Stimulated activated naive CD4-positive, alpha-beta T cell (primary cell): ENCODE measurements around the gene FREY1.
A peak's percentile ranks its signal among the peaks of the same experiment; 100 is the strongest.

Experiments
- DNase-seq, 6 experiments: peaks; one replicate each; lab custom pipeline; 2025; lab: John Stamatoyannopoulos, UW

FREY1 gene

GRCh38 chr11:45894555-45895247 lies 12.4 kb downstream of the FREY1 start:
- no peak for DNase-seq

DNA sequence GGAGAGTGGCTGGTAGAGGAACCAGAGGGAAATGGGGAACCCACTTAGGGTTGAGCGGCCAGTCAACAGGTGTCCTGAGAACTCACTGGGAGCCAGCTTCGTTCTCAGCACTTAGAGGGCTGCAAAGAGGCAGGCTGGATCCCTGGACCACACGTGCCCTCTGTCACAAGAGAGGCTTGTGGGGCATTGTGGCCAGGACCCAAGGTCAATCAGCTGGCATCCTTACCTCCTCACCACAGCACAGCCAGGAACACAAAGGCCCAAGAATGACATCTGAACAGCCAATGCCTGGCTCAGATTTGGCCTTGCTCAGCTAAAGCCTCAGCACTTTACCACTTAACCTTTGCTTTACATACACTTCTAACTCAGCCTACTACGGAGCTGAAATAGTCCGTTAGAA lies 14.2 kb downstream of the FREY1 start:
- DNase-seq = no peak

DNA sequence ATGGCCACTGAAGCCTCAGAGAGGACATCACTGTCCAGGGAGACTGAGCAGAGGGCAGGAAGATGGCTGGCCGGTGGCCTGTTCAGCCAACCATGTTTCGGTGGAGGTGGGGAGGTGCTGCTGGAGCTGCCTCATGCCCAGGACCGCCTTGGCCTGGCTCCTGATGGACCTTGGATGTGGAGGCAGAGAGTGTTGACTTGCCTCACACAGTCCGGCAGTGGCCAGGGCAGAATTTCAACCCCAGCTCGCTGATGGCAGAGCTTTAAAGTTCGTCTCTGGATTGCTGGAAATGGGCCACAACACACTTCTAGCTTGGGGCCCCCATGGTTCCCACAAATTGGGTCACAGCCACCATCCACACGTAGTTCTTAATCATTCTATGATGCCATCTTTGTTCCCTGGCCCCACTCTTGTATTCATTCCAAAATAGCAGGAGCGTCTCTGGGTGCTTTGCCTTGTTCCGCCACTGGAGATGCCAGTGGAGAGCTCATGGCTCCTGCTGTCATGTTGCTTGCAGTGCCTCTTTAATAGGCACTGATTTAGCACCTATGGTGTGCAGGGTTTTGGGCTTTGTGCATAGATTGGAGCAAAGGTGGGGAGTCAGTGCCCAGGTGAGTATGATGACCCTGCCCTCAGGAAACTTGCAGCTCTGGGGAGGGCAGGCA lies 16.1 kb downstream of the FREY1 start:
- DNase-seq = no peak

- no peak for DNase-seq
These were observed 17.1 kb downstream of the FREY1 start for GRCh38 chr11:45889966-45890365.

DNA sequence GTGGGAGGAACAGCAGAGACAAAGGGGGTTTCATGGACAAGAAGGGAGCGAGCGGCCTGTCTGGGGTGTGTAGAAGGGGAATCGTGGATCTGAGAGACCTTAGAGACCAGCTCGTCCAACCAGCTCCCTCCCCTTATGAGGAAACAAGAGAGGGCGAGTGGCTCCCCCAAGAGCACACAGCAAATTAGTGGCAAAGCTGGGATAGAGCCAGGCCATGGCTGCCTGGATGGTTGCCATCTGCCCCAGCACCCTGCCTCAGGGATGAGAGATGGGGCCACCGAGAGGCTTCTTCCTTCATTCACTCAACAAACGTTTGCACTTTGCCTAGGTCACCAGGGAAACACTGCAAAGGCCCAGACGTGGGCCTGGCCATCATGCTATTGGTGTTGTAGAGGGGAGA lies 17.5 kb downstream of the FREY1 start:
- no peak for DNase-seq

GRCh38 chr11:45887587-45887986 lies 19.5 kb downstream of the FREY1 start:
- DNase-seq = no peak

DNA sequence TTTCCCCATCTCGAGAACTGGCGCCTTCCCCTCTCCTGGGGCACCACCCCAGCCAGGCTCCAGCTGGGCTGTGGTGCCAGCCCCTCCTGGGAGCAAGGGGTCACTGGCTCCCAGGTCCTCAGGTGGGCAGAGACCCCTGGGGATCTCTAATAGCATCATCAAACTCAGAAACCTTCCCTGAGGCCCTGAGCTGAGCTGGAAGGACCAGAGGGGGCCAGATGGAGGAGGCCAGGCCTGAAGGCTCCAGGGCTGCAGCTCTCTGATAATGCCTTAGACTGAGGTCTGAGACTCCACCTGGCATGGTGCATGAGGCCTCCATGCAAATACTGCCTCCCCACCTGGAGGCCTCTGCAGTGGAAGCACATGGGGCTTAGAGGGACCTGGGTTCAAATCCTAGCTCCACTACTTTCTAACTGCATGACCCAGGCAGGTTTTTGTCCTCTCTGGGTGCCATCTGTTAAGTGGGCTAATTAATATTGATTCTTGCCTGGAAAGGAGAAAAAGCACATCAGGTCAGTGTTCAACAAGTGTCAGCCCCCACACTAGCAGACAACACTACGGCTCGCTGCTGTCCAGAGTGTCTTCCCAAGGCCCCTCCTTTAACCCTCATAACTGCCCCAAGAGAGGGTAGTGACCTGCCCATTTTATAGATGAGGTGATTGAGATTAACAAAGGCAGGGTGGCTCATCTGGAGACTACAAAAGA lies 20.1 kb downstream of the FREY1 start:
- DNase-seq = no peak

GRCh38 chr11:45885921-45886721 lies 20.9 kb downstream of the FREY1 start:
- no peak for DNase-seq

- peak; percentile 11 to 62 (median 52) for DNase-seq
These were observed 21.7 kb downstream of the FREY1 start, which contains the start of gene MAPK8IP1 for GRCh38 chr11:45885274-45885920. TSS of gene MAPK8IP1 (plus strand) at chr11:45885651. CDS start at chr11:45885821, 170 bp downstream.

- no peak for DNase-seq
These were observed 22.4 kb downstream of the FREY1 start for GRCh38 chr11:45884596-45885185.

DNA sequence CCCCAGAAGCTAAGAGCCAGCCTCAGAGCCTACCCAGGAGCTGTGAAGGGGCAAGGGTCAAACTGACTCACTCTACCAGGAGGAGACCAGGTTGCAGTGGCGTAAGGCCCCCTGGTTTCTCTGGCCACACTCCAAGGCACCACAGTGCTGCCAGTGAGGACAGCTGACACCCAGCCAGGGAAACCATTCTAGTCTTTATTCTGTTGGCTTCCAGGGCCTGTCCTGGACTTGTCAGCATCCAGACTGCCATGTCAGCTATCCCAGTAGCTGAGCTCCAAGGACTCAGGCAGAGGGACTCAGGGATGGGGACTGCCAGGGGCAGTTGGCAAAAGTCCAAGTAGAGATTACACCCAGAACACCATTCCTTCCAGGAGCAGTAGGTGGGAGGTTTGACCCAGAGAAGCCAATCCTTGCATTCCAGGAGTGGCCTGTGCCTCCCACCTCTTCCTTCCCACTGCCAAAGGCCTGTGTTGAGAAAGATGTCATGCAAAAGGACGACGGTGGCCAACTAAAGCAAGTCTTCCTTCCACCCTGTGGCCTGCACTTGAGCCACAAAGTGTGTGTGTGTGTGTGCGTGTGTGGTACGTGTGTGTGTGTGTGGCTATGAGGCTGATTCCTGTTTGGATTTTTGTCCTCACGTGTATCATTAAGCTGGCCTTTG lies 25.2 kb downstream of the FREY1 start:
- DNase-seq = no peak

- no peak for DNase-seq
These were observed 26.1 kb downstream of the FREY1 start for GRCh38 chr11:45880772-45881570.

DNA sequence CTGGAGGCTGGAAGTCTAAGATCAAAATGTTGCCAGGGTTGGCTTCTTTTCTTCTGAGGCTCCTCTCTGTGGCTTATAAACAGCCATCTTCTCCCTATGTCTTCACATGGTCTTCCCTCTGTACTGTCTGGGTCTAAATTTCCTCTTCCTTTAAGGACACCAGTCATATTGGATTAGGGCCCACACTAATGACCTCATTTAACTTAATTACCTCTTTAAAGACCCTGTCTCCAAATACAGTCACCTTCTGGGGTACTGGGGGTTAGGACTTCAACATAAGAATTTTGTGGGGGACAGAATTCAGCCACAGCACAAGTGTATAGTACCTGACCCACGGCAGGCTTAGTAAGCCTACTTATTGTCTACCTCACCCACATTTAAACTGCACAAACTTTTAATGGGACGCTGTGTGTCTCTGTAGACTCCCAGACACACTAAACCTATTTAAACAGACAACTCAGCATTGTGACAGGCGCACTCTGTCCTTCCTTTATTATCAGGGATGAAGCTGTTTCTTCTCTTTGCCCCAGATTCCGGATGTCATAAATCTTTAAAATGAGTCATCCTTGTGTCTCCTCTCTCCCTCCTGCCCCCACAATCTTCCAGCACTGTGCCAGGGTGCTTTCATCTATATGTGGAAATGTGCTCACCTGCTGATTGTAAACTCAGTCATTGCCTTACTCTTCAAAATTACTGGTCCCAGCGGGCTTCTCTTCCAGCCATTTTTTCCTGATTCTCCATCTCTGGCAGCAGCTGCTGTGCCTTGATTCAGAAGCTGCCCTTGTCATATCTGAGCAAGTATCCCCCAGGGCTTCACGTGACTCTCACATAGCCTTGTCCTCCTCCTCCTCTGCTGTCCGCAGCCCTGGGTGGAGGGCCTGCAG lies 27.0 kb downstream of the FREY1 start:
- no peak for DNase-seq

DNA sequence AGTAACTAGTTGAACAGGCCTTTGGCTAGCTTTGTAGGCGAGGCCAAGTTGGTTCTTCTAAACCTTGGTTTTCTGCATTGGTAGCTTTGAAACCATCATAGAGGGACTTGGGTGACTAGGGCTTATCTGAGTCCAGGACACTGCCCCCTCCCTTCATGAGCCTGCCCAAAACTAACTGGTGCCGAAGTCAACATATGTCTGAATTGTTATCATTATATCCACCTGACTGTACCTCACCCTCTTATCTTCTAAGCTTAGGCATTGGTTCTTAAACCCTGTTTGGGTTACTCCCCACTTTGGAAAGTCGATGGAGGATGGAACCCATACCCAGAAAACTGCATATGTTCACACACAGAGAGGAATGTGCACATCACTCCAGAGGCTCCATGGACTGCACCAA lies 29.2 kb downstream of the FREY1 start:
- DNase-seq = no peak

- DNase-seq = no peak
These were observed 29.9 kb downstream of the FREY1 start for GRCh38 chr11:45877221-45877620.

GRCh38 chr11:45876401-45876800 lies 30.7 kb downstream of the FREY1 start:
- DNase-seq = no peak

DNA sequence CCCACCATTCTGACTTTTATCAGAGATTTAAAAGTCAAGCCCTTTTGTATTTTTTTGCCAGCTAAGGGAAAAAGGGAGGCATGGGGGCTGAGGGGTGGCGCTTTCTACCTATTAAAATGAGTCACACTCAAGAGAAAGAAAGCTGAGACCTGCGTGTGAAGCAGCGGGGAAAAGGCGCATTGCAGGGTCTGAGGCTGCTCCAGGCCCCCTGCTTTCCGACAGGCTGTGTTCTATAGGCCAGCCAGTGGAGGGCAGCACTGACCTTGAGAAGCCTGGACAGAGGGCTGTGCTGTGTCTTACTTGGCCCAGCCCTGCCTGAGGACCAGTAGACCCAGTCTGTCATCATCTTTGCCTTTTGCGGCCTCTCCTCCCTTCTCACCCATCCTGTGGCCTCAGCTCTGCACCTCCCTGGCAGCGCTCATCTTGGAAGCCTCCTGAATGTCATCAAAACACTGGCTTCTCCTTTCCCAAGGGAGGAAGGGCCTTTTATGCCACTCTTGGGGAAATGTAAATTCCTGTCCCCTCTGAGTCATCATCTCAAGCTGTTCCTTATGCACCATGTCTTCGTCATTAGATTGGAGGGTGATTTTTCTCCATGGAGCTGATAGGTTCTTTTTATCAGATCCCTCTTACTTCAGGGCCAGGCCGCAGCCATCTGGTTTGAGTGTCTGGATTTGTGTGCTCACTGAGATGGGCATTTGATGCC lies 34.3 kb downstream of the FREY1 start:
- peak in 2 of 6 experiments; percentile 8 to 17 for DNase-seq

- no peak for DNase-seq
These were observed 35.4 kb downstream of the FREY1 start for GRCh38 chr11:45871638-45872037.
